A549 (cell line): ENCODE results near the gene GRK4.

Source experiments
- CTCF ChIP-seq: fragments of >200 bp; sonication (Bioruptor Twin); formaldehyde crosslinking; IDR thresholded peaks from 3 replicates; pipeline ENCODE4 v1.5.1; 2016
- MYC ChIP-seq: IDR thresholded peaks from 2 replicates; pipeline ENCODE4 v1.6.1; 2012; ENCODE audit warnings: mild to moderate bottlenecking, inconsistent platforms, low read length, improper control_type of control experiment, borderline replicate concordance
- POLR2A ChIP-seq: IDR thresholded peaks from 2 replicates; pipeline ENCODE4 v1.6.1; 2012; ENCODE audit warnings: mild to moderate bottlenecking, low read length
- RNF2 ChIP-seq: fragments of 200-600 bp; sonication (generic); IDR thresholded peaks from 2 replicates; pipeline ENCODE4 v1.6.1; 2016; ENCODE audit warnings: low read depth, mild to moderate bottlenecking, antibody characterized with exemption, moderate library complexity, borderline replicate concordance

- TF ChIP-seq POLR2A (peak; percentile 92), CTCF (no peak), MYC (no peak), RNF2 (no peak)
Measured at GRCh38 chr4:2934813-2935761, 28.3 kb upstream of the GRK4 start.
